B cell (primary cell): ENCODE measurements around the gene PEPD. TPM values are rescaled to one million over a fixed set of nuclear protein-coding genes. Genes with fewer than 3 reads are reported as not detected.

Source experiments
- ATAC-seq: fragments of 200-7000 bp; cut with Tn5 transposase; one replicate; pipeline ENCODE4 v1.10.0; 2021; ENCODE audit warnings: low read depth, mild to moderate bottlenecking, moderate number of reproducible peaks, moderate library complexity
- CTCF ChIA-PET: fragments of 350-600 bp; sonication (Branson Sonifier 250); formaldehyde crosslinking; loops from one replicate; lab custom pipeline; 2021; ENCODE audit warnings: antibody characterized with exemption, inconsistent platforms; lab: Charles Lee
- POLR2A ChIA-PET: fragments of 350-600 bp; sonication (Branson Sonifier 250); formaldehyde crosslinking; loops from one replicate; lab custom pipeline; 2021; ENCODE audit warnings: antibody characterized with exemption; lab: Charles Lee
- DNase-seq: peaks from one replicate; pipeline ENCODE4 v3.0.0; 2013
- H2AFZ ChIP-seq: 2 replicates; pipeline ENCODE4 v1.6.1; 2012; ENCODE audit warnings: mild to moderate bottlenecking, low read depth, low read length; ENCODE audit not compliant: insufficient read depth, poor library complexity, severe bottlenecking
- H3K27ac ChIP-seq, 2 donors: 1 replicate in 1 of 2; 2 replicates in 1 of 2; pipeline ENCODE4 v1.5.1; 2012 to 2013; ENCODE audit warnings: low read length in 2 of 2, mild to moderate bottlenecking in 2 of 2, moderate library complexity in 1 of 2
- H3K27me3 ChIP-seq, 4 experiments: fragments of 200-600 bp in 1 of 4; sonication (generic) in 1 of 4; replicated peaks in 1 of 4; 1 replicate in 2 of 4; 2 replicates in 2 of 4; pipeline versions ENCODE4 v1.6.1 to v1.7.0; 2013 to 2016; ENCODE audit warnings: low read length in 3 of 4, mild to moderate bottlenecking in 2 of 4, mixed read lengths in 1 of 4, moderate library complexity in 1 of 4; ENCODE audit not compliant: insufficient read depth in 4 of 4, control insufficient read depth in 3 of 4; ENCODE audit errors: control extremely low read depth in 1 of 4
- H3K36me3 ChIP-seq, 2 experiments: replicated peaks in 1 of 2; 1 replicate in 1 of 2; 2 replicates in 1 of 2; pipeline versions ENCODE4 v1.6.1 to v1.7.1; 2013; ENCODE audit warnings: low read length in 1 of 2; ENCODE audit not compliant: insufficient read depth in 2 of 2, control insufficient read depth in 1 of 2; ENCODE audit errors: control extremely low read depth in 1 of 2, extremely low read depth in 1 of 2
- H3K4me1 ChIP-seq, 2 donors: fragments of 200-600 bp in 1 of 2; sonication (generic) in 1 of 2; 1 replicate in 1 of 2; 2 replicates in 1 of 2; pipeline versions ENCODE4 v1.5.1 to v1.6.1; 2013 to 2017; ENCODE audit warnings: low read length in 2 of 2; ENCODE audit not compliant: control insufficient read depth in 2 of 2, insufficient read depth in 2 of 2
- H3K4me2 ChIP-seq: replicated peaks from 2 replicates; pipeline ENCODE3; 2012; ENCODE audit warnings: mild to moderate bottlenecking, low read depth, low read length; ENCODE audit not compliant: poor library complexity, severe bottlenecking
- H3K4me3 ChIP-seq, 5 experiments: fragments of 200-600 bp in 1 of 5; sonication (generic) in 1 of 5; 1 replicate in 3 of 5; 2 replicates in 2 of 5; pipeline versions ENCODE4 v1.5.1 to v1.7.0; 2011 to 2016; ENCODE audit warnings: low read length in 4 of 5, mild to moderate bottlenecking in 4 of 5, low read depth in 2 of 5, control low read depth in 1 of 5, moderate library complexity in 1 of 5; ENCODE audit not compliant: insufficient read depth in 1 of 5; ENCODE audit errors: control extremely low read depth in 1 of 5, extremely low read depth in 1 of 5
- H3K79me2 ChIP-seq: fragments of 200-600 bp; sonication (generic); one replicate; pipeline ENCODE4 v1.6.0; 2016; ENCODE audit warnings: low read length; ENCODE audit not compliant: control insufficient read depth, insufficient read depth
- H3K9ac ChIP-seq: fragments of 200-600 bp; sonication (generic); 2 replicates; pipeline ENCODE4 v1.6.1; 2017; ENCODE audit warnings: mild to moderate bottlenecking, low read length, moderate library complexity
- H3K9me3 ChIP-seq, 3 donors: one replicate each; pipeline versions ENCODE4 v1.6.1 to v1.7.1; 2013; ENCODE audit warnings: low read length in 2 of 3; ENCODE audit not compliant: control insufficient read depth in 2 of 3, insufficient read depth in 1 of 3; ENCODE audit errors: control extremely low read depth in 1 of 3
- H4K20me1 ChIP-seq: 2 replicates; pipeline ENCODE4 v1.6.0; 2012; ENCODE audit warnings: mild to moderate bottlenecking, low read length; ENCODE audit not compliant: insufficient read depth, control insufficient read depth, poor library complexity, severe bottlenecking
- H3K27ac Mint-ChIP-seq: one replicate; pipeline ENCODE4 v1.8.0; 2021; ENCODE audit warnings: mixed read lengths
- H3K27me3 Mint-ChIP-seq: one replicate; pipeline ENCODE4 v1.8.0; 2021; ENCODE audit warnings: mixed read lengths
- H3K4me1 Mint-ChIP-seq: one replicate; pipeline ENCODE4 v1.8.0; 2021; ENCODE audit warnings: mixed read lengths
- H3K4me3 Mint-ChIP-seq: one replicate; pipeline ENCODE4 v1.8.0; 2021; ENCODE audit warnings: mixed read lengths
- H3K9me3 Mint-ChIP-seq: one replicate; pipeline ENCODE4 v1.8.0; 2022; ENCODE audit warnings: mixed read lengths; ENCODE audit not compliant: insufficient read depth
- EZH2 ChIP-seq: IDR thresholded peaks from 2 replicates; pipeline ENCODE4 v1.6.1; 2012; ENCODE audit warnings: borderline replicate concordance, low read depth, mild to moderate bottlenecking, moderate library complexity, low read length; ENCODE audit not compliant: insufficient read depth, poor library complexity, severe bottlenecking
- WGBS: methylation state at CpG from one replicate; pipeline ENCODE4 v1.1.5; 2013; ENCODE audit warnings: missing lambda C conversion rate; ENCODE audit not compliant: insufficient coverage; 5-methylcytosine and 5-hydroxymethylcytosine counted together
- intact Hi-C: fragments of 100-400 bp; cut with micrococcal nuclease; formaldehyde crosslinking; loops from one replicate; pipeline ENCODE4 v1.10.0; 2022
- polyA plus RNA-seq: library from polyadenylated mRNA; depleted of rRNA; stranded (reverse); fragments of >200 nt; gene quantifications from 2 replicates; pipeline ENCODE4 v1.2.3, GENCODE V29; 2012
- total RNA-seq, 2 donors: library from RNA; stranded (reverse); fragments of 120-200 nt in 1 of 2; gene quantifications; 1 replicate in 1 of 2; 2 replicates in 1 of 2; pipeline versions ENCODE4 v1.2.3 to v1.2.4, GENCODE V29; 2013 to 2022
- TF ChIP-seq, protein P1 (sequence below): fragments of 200-600 bp; IDR thresholded peaks from one replicate; pipeline ENCODE4 v1.8.0; 2022; ENCODE audit warnings: antibody characterized with exemption, mild to moderate bottlenecking

The PEPD gene
- total and polyA plus RNA-seq, 2 donors (not counting 1 experiment from before 2014, with no cell fraction given): 36.4 to 42.7 TPM

- no peaks in the 10 kb centered on the region for H3K9me3 Mint-ChIP-seq
- no peak for ATAC-seq
- intact Hi-C loops: no loop called here
- Histone ChIP-seq H2AFZ (no peak overlapping the region), H3K9me3 (no peaks in the 10 kb centered on the region), H4K20me1 (no peaks in the 10 kb centered on the region), H3K4me3 (no peak overlapping the region), H3K9ac (no peak overlapping the region), H3K4me1 (no peaks in the 10 kb centered on the region), H3K79me2 (no peaks in the 10 kb centered on the region), H3K4me2 (no peak overlapping the region), H3K36me3 (no peaks in the 10 kb centered on the region), H3K27me3 (peaks cover 0 to 17% (median 11%) of the 10 kb centered on the region in 4 experiments), H3K27ac (no peak overlapping the region)
- no peak overlapping the region for H3K4me3 Mint-ChIP-seq
- no peaks in the 10 kb centered on the region for H3K4me1 Mint-ChIP-seq
- 81% methylated on average over 2 of the region's 2 CpGs for WGBS
- ChIA-PET POLR2A (no interaction called here), CTCF (no interaction called here)
- no peak for DNase-seq
- TF ChIP-seq EZH2: no peak
- TF ChIP-seq, protein P1, sequence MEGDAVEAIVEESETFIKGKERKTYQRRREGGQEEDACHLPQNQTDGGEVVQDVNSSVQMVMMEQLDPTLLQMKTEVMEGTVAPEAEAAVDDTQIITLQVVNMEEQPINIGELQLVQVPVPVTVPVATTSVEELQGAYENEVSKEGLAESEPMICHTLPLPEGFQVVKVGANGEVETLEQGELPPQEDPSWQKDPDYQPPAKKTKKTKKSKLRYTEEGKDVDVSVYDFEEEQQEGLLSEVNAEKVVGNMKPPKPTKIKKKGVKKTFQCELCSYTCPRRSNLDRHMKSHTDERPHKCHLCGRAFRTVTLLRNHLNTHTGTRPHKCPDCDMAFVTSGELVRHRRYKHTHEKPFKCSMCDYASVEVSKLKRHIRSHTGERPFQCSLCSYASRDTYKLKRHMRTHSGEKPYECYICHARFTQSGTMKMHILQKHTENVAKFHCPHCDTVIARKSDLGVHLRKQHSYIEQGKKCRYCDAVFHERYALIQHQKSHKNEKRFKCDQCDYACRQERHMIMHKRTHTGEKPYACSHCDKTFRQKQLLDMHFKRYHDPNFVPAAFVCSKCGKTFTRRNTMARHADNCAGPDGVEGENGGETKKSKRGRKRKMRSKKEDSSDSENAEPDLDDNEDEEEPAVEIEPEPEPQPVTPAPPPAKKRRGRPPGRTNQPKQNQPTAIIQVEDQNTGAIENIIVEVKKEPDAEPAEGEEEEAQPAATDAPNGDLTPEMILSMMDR: no peak
- peaks cover 64% of the 10 kb centered on the region for H3K27me3 Mint-ChIP-seq
- no peak overlapping the region for H3K27ac Mint-ChIP-seq
These were observed 178.3 kb downstream of the PEPD start for GRCh38 chr19:33343301-33343700.

DNA sequence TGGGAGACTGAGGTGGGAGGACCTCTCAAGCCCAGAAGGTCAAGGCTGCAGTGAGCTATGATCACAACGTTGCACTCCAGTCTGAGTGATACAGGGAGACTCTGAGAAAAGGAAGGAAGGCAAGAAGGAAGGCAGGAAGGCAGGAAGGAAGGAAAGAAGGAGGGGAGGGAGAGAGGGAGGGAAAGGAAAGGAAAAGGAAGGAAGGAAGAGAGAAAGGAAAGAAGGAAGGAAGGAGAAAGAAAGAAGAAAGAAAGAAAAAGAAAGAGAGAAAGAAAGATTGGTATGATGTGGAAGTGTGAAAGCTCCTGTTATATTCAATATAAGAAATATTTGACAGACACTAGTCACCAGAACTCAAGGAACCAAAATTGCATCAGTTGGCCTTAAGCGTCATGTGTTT is 180.6 kb downstream of the PEPD start:
- no peaks in the 10 kb centered on the region for H3K36me3 ChIP-seq
- H3K4me1 ChIP-seq: no peaks in the 10 kb centered on the region
- no peaks in the 10 kb centered on the region for H3K9me3 ChIP-seq
- H3K79me2 ChIP-seq: no peaks in the 10 kb centered on the region
- Mint-ChIP-seq H3K27me3 (peaks cover 63% of the 10 kb centered on the region), H3K27ac (no peak overlapping the region), H3K9me3 (peaks cover 2% of the 10 kb centered on the region), H3K4me1 (no peaks in the 10 kb centered on the region), H3K4me3 (no peak overlapping the region)
- H2AFZ ChIP-seq: no peak overlapping the region
- 66% methylated on average over 2 of the region's 2 CpGs for WGBS
- DNase-seq: no peak
- no peaks in the 10 kb centered on the region for H4K20me1 ChIP-seq
- H3K4me2 ChIP-seq: no peak overlapping the region
- intact Hi-C loops: no loop called here
- H3K9ac ChIP-seq: no peak overlapping the region
- ChIA-PET POLR2A (no interaction called here), CTCF (no interaction called here)
- no peak overlapping the region for H3K27ac ChIP-seq
- peaks cover 0 to 16% (median 10%) of the 10 kb centered on the region in 4 experiments for H3K27me3 ChIP-seq
- ATAC-seq: no peak
- H3K4me3 ChIP-seq: no peak overlapping the region
- TF ChIP-seq, protein P1: no peak
- TF ChIP-seq EZH2: no peak
